Liver (tissue), 9 donors: ENCODE measurements around the gene FBXO48. TPM values are rescaled to one million over a fixed set of nuclear protein-coding genes. Genes with fewer than 3 reads are reported as not detected.
A peak's percentile ranks its signal among the peaks of the same experiment; 100 is the strongest.

Experiments used
- DNase-seq: peaks from one replicate; pipeline ENCODE4 v3.0.0-alpha.2; 2017; ENCODE audit warnings: low spot score
- H3K27ac ChIP-seq, 2 donors: one replicate each; pipeline ENCODE4 v1.7.0; 2013; ENCODE audit warnings: inconsistent platforms in 2 of 2, low read length in 2 of 2, control low read depth in 1 of 2, low read depth in 1 of 2, mild to moderate bottlenecking in 1 of 2
- H3K27me3 ChIP-seq, 4 donors: one replicate each; pipeline versions ENCODE4 v1.6.1 to v1.7.0; 2013; ENCODE audit warnings: low read length in 3 of 4, inconsistent platforms in 1 of 4, mild to moderate bottlenecking in 1 of 4, moderate library complexity in 1 of 4; ENCODE audit not compliant: control insufficient read depth in 4 of 4, insufficient read depth in 4 of 4
- H3K36me3 ChIP-seq, 4 donors: one replicate each; pipeline versions ENCODE4 v1.6.1 to v1.7.0; 2013; ENCODE audit warnings: low read length in 3 of 4, mild to moderate bottlenecking in 3 of 4, low read depth in 1 of 4, moderate library complexity in 1 of 4; ENCODE audit not compliant: control insufficient read depth in 4 of 4, insufficient read depth in 3 of 4
- H3K4me1 ChIP-seq, 4 donors: one replicate each; pipeline versions ENCODE4 v1.6.1 to v1.7.0; 2013; ENCODE audit warnings: low read length in 3 of 4, mild to moderate bottlenecking in 3 of 4, moderate library complexity in 1 of 4; ENCODE audit not compliant: control insufficient read depth in 4 of 4, insufficient read depth in 4 of 4
- H3K4me3 ChIP-seq, 3 donors: one replicate each; pipeline versions ENCODE4 v1.6.1 to v1.7.0; 2013; ENCODE audit warnings: low read length in 3 of 3, control low read depth in 1 of 3, low read depth in 1 of 3, mild to moderate bottlenecking in 1 of 3
- H3K9ac ChIP-seq, 2 donors: one replicate each; pipeline ENCODE4 v1.7.0; 2013; ENCODE audit warnings: low read length in 2 of 2, mild to moderate bottlenecking in 2 of 2, moderate library complexity in 2 of 2, control low read depth in 1 of 2, low read depth in 1 of 2
- H3K9me3 ChIP-seq, 4 donors: one replicate each; pipeline versions ENCODE4 v1.6.1 to v1.7.0; 2013; ENCODE audit warnings: low read length in 3 of 4; ENCODE audit not compliant: control insufficient read depth in 4 of 4
- ATF3 ChIP-seq: IDR thresholded peaks from 2 replicates; pipeline ENCODE4 v1.6.1; 2016; ENCODE audit warnings: antibody characterized with exemption
- CTCF ChIP-seq: fragments of 150-350 bp; IDR thresholded peaks from 2 replicates; pipeline ENCODE4 v1.5.1; 2017; ENCODE audit warnings: improper control_type of control experiment, low read depth, low read length; ENCODE audit not compliant: missing input control
- EGR1 ChIP-seq, 2 donors: IDR thresholded peaks; 2 replicates each; pipeline ENCODE4 v1.6.1; 2016 to 2018; ENCODE audit warnings: antibody characterized with exemption in 2 of 2, low read depth in 2 of 2
- FOXA1 ChIP-seq: IDR thresholded peaks from 2 replicates; pipeline ENCODE4 v1.6.1; 2016; ENCODE audit warnings: antibody characterized with exemption
- FOXA2 ChIP-seq: IDR thresholded peaks from 2 replicates; pipeline ENCODE4 v1.6.1; 2016; ENCODE audit warnings: antibody characterized with exemption
- GABPA ChIP-seq, 2 donors: IDR thresholded peaks in 1 of 2; conservative IDR thresholded peaks in 1 of 2; 2 replicates each; pipeline ENCODE4 v1.6.1; 2016; ENCODE audit warnings: antibody characterized with exemption in 2 of 2, mild to moderate bottlenecking in 1 of 2, moderate library complexity in 1 of 2
- HNF4A ChIP-seq, 2 donors: conservative IDR thresholded peaks; 2 replicates each; pipeline ENCODE4 v1.6.1; 2016; ENCODE audit warnings: antibody characterized with exemption in 2 of 2, mild to moderate bottlenecking in 2 of 2
- HNF4G ChIP-seq: IDR thresholded peaks from 2 replicates; pipeline ENCODE4 v1.6.1; 2016; ENCODE audit warnings: antibody characterized with exemption
- JUND ChIP-seq, 2 donors: IDR thresholded peaks; 2 replicates each; pipeline ENCODE4 v1.6.1; 2016; ENCODE audit warnings: antibody characterized with exemption in 2 of 2
- MAX ChIP-seq: IDR thresholded peaks from 2 replicates; pipeline ENCODE4 v1.6.1; 2016; ENCODE audit warnings: antibody characterized with exemption
- NR2F2 ChIP-seq: IDR thresholded peaks from 2 replicates; pipeline ENCODE4 v1.6.1; 2016; ENCODE audit warnings: antibody characterized with exemption
- RAD21 ChIP-seq, 2 donors: IDR thresholded peaks; 2 replicates each; pipeline ENCODE4 v1.6.1; 2016; ENCODE audit warnings: antibody characterized with exemption in 2 of 2, mild to moderate bottlenecking in 2 of 2
- REST ChIP-seq: IDR thresholded peaks from 2 replicates; pipeline ENCODE4 v1.6.1; 2016; ENCODE audit warnings: antibody characterized with exemption, mild to moderate bottlenecking
- RXRA ChIP-seq, 2 donors: IDR thresholded peaks; 2 replicates each; pipeline ENCODE4 v1.6.1; 2017 to 2018; ENCODE audit warnings: antibody characterized with exemption in 2 of 2, mild to moderate bottlenecking in 1 of 2
- SP1 ChIP-seq: IDR thresholded peaks from 2 replicates; pipeline ENCODE4 v1.6.1; 2018; ENCODE audit warnings: antibody characterized with exemption, mild to moderate bottlenecking
- TAF1 ChIP-seq: conservative IDR thresholded peaks from 2 replicates; pipeline ENCODE4 v1.6.1; 2016; ENCODE audit warnings: antibody characterized with exemption, mild to moderate bottlenecking
- YY1 ChIP-seq: IDR thresholded peaks from 2 replicates; pipeline ENCODE4 v1.6.1; 2016; ENCODE audit warnings: antibody characterized with exemption, mild to moderate bottlenecking
- ZBTB33 ChIP-seq: IDR thresholded peaks from 2 replicates; pipeline ENCODE4 v1.6.1; 2016; ENCODE audit warnings: antibody characterized with exemption
- WGBS: extraction: QIAGEN DNeasy Blood & Tissue Kit; methylation state at CpG from one replicate; pipeline ENCODE4 v1.1.7; 2013; 5-methylcytosine and 5-hydroxymethylcytosine counted together
- polyA plus RNA-seq, 2 donors: library from polyadenylated mRNA; stranded (reverse) in 1 of 2; unstranded in 1 of 2; fragments of 200-250 nt in 1 of 2; fragments of >200 nt in 1 of 2; fragmentation: Nextera tagmentation in 1 of 2; extraction: Ambion mirVana in 1 of 2; gene quantifications; one replicate each; pipeline versions ENCODE4 v1.2.1 to v1.2.3, GENCODE V29; 2013 to 2015
- total RNA-seq, 2 donors: library from RNA; depleted of rRNA; stranded (reverse); fragments of >200 nt; gene quantifications; one replicate each; pipeline ENCODE4 v1.2.3, GENCODE V29; 2014
- donor health status: healthy.
- donor health status: healthy.
- donor health status: healthy.
- donor health status: healthy.
- donor health status: healthy.

FBXO48 gene
- total and polyA plus RNA-seq, 4 donors, result 0.45 to 1.0 (median 0.75) TPM

GRCh38 chr2:68426848-68427579 is 40.1 kb downstream of the FBXO48 start:
- 49% methylated on average over 10 of the region's 10 CpGs for WGBS
- Histone ChIP-seq H3K27me3 (no peaks in the 10 kb centered on the region), H3K9ac (no peak overlapping the region), H3K27ac (peak overlapping the region; percentile 67 to 77), H3K4me3 (no peak overlapping the region), H3K36me3 (no peaks in the 10 kb centered on the region), H3K4me1 (peaks cover 12 to 41% (median 23%) of the 10 kb centered on the region in 4 donors), H3K9me3 (no peaks in the 10 kb centered on the region)
- TF ChIP-seq EGR1 (IDR thresholded peaks at IDR 0.05; ENCODE audit: low read depth in 2 of 2) (peak in 1 of 2 donors; percentile 55), FOXA1 (peak; percentile 47), YY1 (peak; percentile 52), NR2F2 (peak; percentile 47), CTCF (no peak), HNF4A (conservative IDR thresholded peaks at IDR 0.05) (peak; percentile 62 to 81), GABPA (IDR thresholded peaks at IDR 0.05 in 1 of 2, conservative IDR thresholded peaks at IDR 0.05 in 1 of 2) (peak; percentile 52 to 78), HNF4G (peak; percentile 21), MAX (peak; percentile 74), FOXA2 (peak; percentile 88), SP1 (peak; percentile 73), RXRA (IDR thresholded peaks at IDR 0.05) (peak; percentile 97), ZBTB33 (peak; percentile 82), TAF1 (no peak), ATF3 (peak; percentile 85), JUND (IDR thresholded peaks at IDR 0.05) (peak in 1 of 2 donors; percentile 74), RAD21 (IDR thresholded peaks at IDR 0.05) (peak; percentile 24 to 35), REST (peak; percentile 35)
- DNase-seq, result no peak
